Spinal cord (tissue), 10 donors: ENCODE results near the gene KDM3B. TPM values are rescaled to one million over a fixed set of nuclear protein-coding genes. Genes with fewer than 3 reads are reported as not detected.
A peak's percentile ranks its signal among the peaks of the same experiment; 100 is the strongest.

Source experiments
- DNase-seq, 6 donors: peaks; one replicate each; pipeline versions ENCODE4 v3.0.0 to v3.0.0-alpha.2; 2013 to 2015; ENCODE audit warnings: low spot score in 6 of 6, low read depth in 4 of 6
- H3K27ac ChIP-seq: one replicate; pipeline ENCODE4 v1.5.1; 2013; ENCODE audit warnings: low read depth, low read length, control low read depth
- H3K27me3 ChIP-seq: one replicate; pipeline ENCODE4 v1.6.1; 2013; ENCODE audit warnings: low read length; ENCODE audit not compliant: control insufficient read depth, insufficient read depth
- H3K36me3 ChIP-seq: one replicate; pipeline ENCODE4 v1.6.1; 2013; ENCODE audit warnings: low read length; ENCODE audit not compliant: control insufficient read depth, insufficient read depth
- H3K4me1 ChIP-seq: one replicate; pipeline ENCODE4 v1.6.1; 2013; ENCODE audit warnings: low read length; ENCODE audit not compliant: control insufficient read depth, insufficient read depth
- H3K4me3 ChIP-seq: one replicate; pipeline ENCODE4 v1.5.1; 2013; ENCODE audit warnings: low read depth, low read length, control low read depth
- H3K9me3 ChIP-seq: one replicate; pipeline ENCODE4 v1.6.1; 2013; ENCODE audit warnings: low read length; ENCODE audit not compliant: control insufficient read depth, insufficient read depth
- WGBS: methylation state at CpG from one replicate; pipeline ENCODE4 v1.1.5; 2013; ENCODE audit warnings: missing lambda C conversion rate; ENCODE audit not compliant: insufficient coverage; 5-methylcytosine and 5-hydroxymethylcytosine counted together
- polyA plus RNA-seq, 2 donors: library from polyadenylated mRNA; unstranded; fragments of 120-200 nt; gene quantifications; one replicate each; pipeline ENCODE4 v1.2.1, GENCODE V29; 2013; ENCODE audit not compliant: insufficient read length in 2 of 2
- total RNA-seq, 2 donors: library from RNA; depleted of rRNA in 1 of 2; stranded (reverse); fragments of 120-200 nt in 1 of 2; fragments of >200 nt in 1 of 2; gene quantifications; one replicate each; pipeline versions ENCODE4 v1.2.3 to v1.2.4, GENCODE V29; 2013 to 2014
- donor health status: healthy.

KDM3B gene
- total and polyA plus RNA-seq, 4 donors = 62.2 to 77.8 (median 75.0) TPM

DNA sequence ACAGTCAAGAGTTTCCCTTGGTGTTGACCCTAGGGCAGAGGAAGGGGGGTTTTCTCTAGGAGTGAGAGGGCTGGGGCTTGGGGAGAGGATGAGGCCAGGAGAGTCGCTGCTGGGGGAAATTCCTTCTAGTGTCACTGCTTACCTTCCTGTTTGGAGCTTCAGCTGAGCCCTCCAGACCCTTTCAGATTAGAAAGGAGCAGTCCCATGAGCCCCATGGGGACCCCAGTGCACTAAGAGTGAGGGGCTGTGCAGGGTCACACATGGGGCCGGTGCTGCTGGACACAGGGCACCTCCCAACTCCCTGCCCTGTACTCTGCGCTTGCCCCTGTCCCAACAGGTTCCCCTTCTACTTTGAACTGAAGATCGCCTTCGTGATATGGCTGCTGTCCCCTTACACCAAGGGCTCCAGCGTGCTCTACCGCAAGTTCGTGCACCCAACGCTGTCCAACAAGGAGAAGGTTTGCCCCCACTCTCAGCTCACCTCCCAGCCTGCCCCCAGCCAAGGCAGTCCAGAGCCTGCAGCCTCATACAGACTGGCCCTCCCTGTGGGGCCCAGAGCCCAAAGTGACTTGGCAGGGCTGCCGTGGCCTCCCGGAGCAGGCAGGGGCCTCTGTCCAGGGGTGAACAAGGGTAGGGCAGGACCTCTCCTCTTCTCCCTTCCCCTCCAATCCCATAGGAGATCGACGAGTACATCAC, 91.7 kb downstream of the KDM3B start:
- 93% methylated on average over 9 of the region's 13 CpGs for WGBS
- Histone ChIP-seq H3K4me3 (no peak overlapping the region), H3K9me3 (no peaks in the 10 kb centered on the region), H3K27me3 (no peaks in the 10 kb centered on the region), H3K27ac (no peak overlapping the region), H3K4me1 (peaks cover 36% of the 10 kb centered on the region), H3K36me3 (peaks cover 59% of the 10 kb centered on the region)
- no peak for DNase-seq

GRCh38 chr5:138444774-138445546, 92.5 kb downstream of the KDM3B start:
- Histone ChIP-seq H3K9me3 (no peaks in the 10 kb centered on the region), H3K4me1 (peaks cover 36% of the 10 kb centered on the region), H3K4me3 (no peak overlapping the region), H3K27ac (no peak overlapping the region), H3K27me3 (no peaks in the 10 kb centered on the region), H3K36me3 (peaks cover 59% of the 10 kb centered on the region)
- 90% methylated on average over 17 of the region's 22 CpGs for WGBS
- no peak for DNase-seq

- no peak for DNase-seq
- Histone ChIP-seq H3K27me3 (no peaks in the 10 kb centered on the region), H3K27ac (no peak overlapping the region), H3K9me3 (no peaks in the 10 kb centered on the region), H3K4me1 (peaks cover 33% of the 10 kb centered on the region), H3K36me3 (peaks cover 52% of the 10 kb centered on the region), H3K4me3 (no peak overlapping the region)
- 79% methylated on average over 15 of the region's 18 CpGs for WGBS
Measured at GRCh38 chr5:138445547-138446271, 93.2 kb downstream of the KDM3B start.

GRCh38 chr5:138448070-138448469, 95.6 kb downstream of the KDM3B start:
- no peak overlapping the region for H3K27ac ChIP-seq
- H3K4me3 ChIP-seq = no peak overlapping the region
- DNase-seq = peak in 1 of 6 donors; percentile 3

DNA sequence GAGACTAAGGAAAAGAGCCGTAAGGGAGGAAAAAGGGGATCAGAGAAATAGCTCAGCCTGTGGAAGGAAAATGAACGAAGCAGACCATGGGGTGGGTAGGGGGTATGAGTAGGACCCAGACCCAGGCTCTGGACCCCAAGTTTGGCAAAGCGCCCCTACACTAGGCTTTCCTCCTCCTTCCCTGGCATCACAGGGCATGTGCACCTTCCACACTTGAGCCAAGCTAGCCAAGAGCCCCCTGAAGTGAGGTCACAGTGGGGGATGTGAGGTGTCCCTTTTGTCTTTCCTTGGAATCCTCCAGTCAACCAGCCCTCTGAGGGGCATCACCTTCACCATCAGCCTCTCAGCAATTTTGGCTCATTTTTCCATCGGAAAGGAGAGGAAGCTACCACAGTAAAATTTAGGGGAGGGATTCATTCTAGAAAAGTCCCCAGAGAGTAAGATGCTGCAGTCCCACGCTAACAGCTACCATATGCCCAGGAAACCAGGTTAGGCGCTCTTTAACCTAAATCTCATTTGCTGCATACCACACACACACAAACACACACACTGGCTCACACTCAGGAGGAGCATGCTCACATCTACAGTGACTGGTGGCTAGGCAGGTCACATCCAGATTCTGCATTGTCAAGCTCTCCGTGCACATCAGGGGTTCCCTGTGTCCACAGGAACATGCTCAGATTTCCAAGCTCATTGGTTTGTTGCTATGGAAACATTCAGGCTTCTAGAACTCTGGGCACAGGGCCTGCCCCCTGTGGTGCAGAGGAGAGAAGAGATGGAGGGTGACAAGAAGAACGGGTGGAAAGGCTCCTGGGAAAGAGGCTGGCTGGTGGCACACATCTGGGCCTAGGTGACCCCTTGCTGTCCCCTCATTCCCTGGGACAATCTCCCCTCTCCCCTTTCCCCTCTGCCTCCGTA, 96.3 kb downstream of the KDM3B start:
- no peak overlapping the region for H3K4me3 ChIP-seq
- H3K36me3 ChIP-seq = peaks cover 32% of the 10 kb centered on the region
- no peaks in the 10 kb centered on the region for H3K9me3 ChIP-seq
- peak in 3 of 6 donors; percentile 69 to 96 (median 92) for DNase-seq
- H3K27me3 ChIP-seq = no peaks in the 10 kb centered on the region
- 46% methylated on average over 6 of the region's 9 CpGs for WGBS
- peaks cover 27% of the 10 kb centered on the region for H3K4me1 ChIP-seq
- H3K27ac ChIP-seq = peak overlapping the region; percentile 50

More at GRCh38 chr5:138448070-138448469, 95.6 kb downstream of the KDM3B start:
- H3K36me3 ChIP-seq = peaks cover 36% of the 10 kb centered on the region
- H3K27me3 ChIP-seq = no peaks in the 10 kb centered on the region
- H3K9me3 ChIP-seq = no peaks in the 10 kb centered on the region
- WGBS = 89% methylated on average over 6 of the region's 6 CpGs
- peaks cover 27% of the 10 kb centered on the region for H3K4me1 ChIP-seq

GRCh38 chr5:138449501-138450239, 97.2 kb downstream of the KDM3B start:
- Histone ChIP-seq H3K9me3 (no peaks in the 10 kb centered on the region), H3K4me3 (no peak overlapping the region), H3K27ac (peak overlapping the region; percentile 50), H3K4me1 (peaks cover 28% of the 10 kb centered on the region), H3K27me3 (no peaks in the 10 kb centered on the region), H3K36me3 (peaks cover 22% of the 10 kb centered on the region)
- DNase-seq = peak in 5 of 6 donors; percentile 75 to 95 (median 86)
- WGBS = 13% methylated on average over 18 of the region's 22 CpGs

- Histone ChIP-seq H3K9me3 (no peaks in the 10 kb centered on the region), H3K4me1 (peaks cover 38% of the 10 kb centered on the region), H3K4me3 (no peak overlapping the region), H3K36me3 (peaks cover 9% of the 10 kb centered on the region), H3K27ac (no peak overlapping the region), H3K27me3 (no peaks in the 10 kb centered on the region)
- WGBS = 92% methylated on average over 5 of the region's 5 CpGs
- DNase-seq = no peak
Measured at GRCh38 chr5:138450971-138451370, 98.5 kb downstream of the KDM3B start.

DNA sequence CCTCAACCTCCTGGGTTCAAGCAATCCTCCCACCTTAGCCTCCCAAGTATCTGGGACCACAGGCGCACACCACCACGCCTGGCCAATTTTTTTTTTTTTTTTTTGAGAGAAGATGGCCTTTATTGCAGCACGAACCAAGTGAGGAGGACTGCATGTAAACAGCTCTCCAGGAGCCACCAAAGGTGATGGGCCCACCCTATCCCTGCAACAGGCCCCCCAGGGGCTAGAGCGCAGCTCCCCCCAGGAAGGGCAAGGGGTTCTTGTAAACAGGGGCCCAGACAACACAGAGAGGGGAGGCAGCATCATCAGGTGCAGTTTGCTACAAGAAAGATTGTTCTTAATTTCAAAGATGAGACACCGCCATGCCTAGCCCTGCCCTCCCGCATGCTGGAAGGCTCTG, 100.2 kb downstream of the KDM3B start:
- Histone ChIP-seq H3K9me3 (no peaks in the 10 kb centered on the region), H3K36me3 (no peaks in the 10 kb centered on the region), H3K27ac (no peak overlapping the region), H3K27me3 (no peaks in the 10 kb centered on the region), H3K4me1 (peaks cover 45% of the 10 kb centered on the region), H3K4me3 (no peak overlapping the region)
- no peak for DNase-seq
- WGBS = 100% methylated on average over 2 of the region's 6 CpGs
